D721Med (cell line): ENCODE measurements around the gene GABRE.

Experiments
- DNase-seq: peaks from one replicate; pipeline ENCODE4 v3.0.0; 2011; ENCODE audit warnings: low spot score; ENCODE audit not compliant: insufficient read length
- FAIRE-seq: peaks from 2 replicates; lab custom pipeline; 2011; peaks lifted over from hg19 to GRCh38; lab: Jason Lieb, UNC
- CTCF ChIP-seq: IDR thresholded peaks from 2 replicates; pipeline ENCODE4 v1.5.1; 2012; ENCODE audit warnings: mild to moderate bottlenecking, control low read depth; ENCODE audit not compliant: insufficient read depth; ENCODE audit errors: missing control alignments

GABRE gene, protein sequence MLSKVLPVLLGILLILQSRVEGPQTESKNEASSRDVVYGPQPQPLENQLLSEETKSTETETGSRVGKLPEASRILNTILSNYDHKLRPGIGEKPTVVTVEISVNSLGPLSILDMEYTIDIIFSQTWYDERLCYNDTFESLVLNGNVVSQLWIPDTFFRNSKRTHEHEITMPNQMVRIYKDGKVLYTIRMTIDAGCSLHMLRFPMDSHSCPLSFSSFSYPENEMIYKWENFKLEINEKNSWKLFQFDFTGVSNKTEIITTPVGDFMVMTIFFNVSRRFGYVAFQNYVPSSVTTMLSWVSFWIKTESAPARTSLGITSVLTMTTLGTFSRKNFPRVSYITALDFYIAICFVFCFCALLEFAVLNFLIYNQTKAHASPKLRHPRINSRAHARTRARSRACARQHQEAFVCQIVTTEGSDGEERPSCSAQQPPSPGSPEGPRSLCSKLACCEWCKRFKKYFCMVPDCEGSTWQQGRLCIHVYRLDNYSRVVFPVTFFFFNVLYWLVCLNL

DNA sequence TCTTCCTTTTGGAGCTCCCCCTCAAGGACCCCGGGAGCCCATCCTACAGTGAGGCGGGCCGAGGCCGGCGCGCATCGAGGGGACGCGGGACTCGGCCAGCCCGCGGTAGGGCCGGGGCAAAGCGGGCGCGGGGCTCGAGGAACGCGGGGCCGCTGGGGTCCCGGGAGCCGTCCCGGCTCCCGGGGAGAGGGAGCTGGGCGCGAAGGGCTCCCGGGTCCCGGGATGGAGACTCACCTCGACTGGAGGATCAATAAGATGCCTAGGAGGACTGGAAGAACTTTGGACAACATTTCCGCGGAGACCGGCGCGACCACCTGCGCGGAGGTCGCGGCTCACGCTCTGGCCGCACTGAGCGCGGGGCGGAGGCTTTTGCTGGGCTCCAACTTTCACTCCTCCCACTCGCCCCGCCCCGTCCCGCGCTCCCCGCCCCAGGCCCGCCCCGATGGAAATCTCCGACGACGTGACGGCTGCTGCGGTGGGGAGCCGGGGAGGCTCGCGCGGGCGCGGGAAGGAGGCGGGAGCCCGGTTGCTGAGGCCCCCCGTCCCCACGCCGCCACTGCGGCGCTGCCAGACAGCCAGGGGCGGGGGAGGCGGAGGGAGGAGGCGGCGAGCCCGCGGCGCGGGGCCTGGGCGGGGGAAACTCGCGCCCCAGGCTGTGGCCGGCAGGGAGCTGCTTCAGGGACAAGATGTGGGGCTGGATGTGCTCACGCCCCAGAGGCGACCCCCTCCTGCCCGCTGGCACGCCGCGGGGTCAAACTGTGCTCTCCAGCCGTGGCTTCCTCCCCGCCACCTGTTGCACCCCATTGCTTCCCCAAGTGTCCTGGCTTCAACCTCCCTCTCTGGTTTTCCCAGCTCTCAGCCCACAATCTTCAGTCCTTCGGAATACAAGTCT, at the start of gene GABRE:
Gene GABRE (minus strand): TSS at position 341 of the 892 bp plus-strand sequence. CDS start 51 bp downstream, at position 290.
- DNase-seq (peak; percentile 19), FAIRE-seq (no peak)
- TF ChIP-seq CTCF: no peak

DNA sequence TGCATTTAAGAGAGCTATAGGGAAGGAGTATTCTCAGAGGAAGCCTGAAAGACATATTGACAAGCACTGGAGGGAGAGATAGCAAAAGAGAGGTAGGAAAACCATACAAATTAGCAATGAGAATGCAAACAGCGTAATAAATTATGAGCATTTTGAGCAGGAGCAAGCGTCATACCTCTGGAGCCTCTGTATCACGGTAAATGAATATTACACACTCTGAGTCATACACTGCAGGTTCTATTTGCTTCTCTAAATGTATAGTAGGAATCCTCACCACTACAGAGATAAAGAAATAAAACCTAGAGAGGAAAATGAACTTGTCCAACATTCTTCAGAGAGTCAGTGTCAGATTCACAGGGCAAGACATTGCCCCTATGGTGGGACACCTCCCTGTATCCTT, 46.4 kb upstream of the GABRE start:
- no peak for TF ChIP-seq CTCF
- FAIRE-seq (no peak), DNase-seq (no peak)

DNA sequence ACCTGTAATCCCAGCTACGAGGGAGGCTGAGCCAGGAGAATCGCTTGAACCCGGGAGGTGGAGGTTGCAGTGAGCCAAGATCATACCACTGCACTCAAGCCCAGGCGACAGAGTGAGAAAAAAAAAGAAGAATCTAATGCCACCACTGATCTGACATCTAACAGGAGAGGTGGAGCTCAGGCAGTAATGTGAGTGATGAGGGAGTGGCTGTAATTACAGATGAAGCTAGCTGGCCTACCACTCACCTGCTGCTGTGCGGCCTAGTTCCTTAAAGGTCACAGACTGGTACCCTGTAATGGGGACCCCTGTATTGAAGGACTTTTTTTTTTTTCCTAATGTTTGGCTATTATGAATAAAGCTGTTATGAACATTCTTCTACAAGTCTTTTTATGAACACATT, 25.3 kb upstream of the GABRE start:
- no peak for TF ChIP-seq CTCF
- DNase-seq (no peak), FAIRE-seq (no peak)

- TF ChIP-seq CTCF: no peak
- no peak for DNase-seq
- no peak for FAIRE-seq
Measured at GRCh38 chrX:151997539-151997938, 23.1 kb upstream of the GABRE start.

GRCh38 chrX:151996347-151996746, 21.9 kb upstream of the GABRE start:
- DNase-seq (no peak), FAIRE-seq (no peak)
- no peak for TF ChIP-seq CTCF

DNA sequence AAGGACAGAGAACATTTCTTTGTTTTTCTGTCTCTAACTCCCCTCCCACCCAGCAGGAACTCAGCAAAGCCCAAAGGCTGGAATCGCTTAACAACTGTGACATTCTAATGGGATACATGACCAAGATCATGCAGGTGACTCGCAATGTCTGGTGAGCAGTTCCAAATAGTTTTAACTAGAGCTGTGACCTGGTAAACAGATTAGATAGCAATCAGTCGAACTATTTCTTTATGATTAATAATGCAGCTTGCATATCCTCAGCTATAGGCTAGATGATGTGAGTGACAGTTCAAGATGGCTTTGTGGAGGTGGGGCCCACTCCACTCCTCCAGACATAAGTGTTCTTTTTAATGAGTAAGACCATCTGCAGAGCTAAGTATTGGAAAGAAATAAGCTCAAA, 20.0 kb upstream of the GABRE start:
- no peak for TF ChIP-seq CTCF
- DNase-seq: no peak
- no peak for FAIRE-seq
